ENCODE results near the gene EML2. TPM values are rescaled to one million over a fixed set of nuclear protein-coding genes. Genes with fewer than 3 reads are reported as not detected.

The EML2 gene
- total RNA-seq, 1 donor from 2014 or later, result 4.6 TPM

DNA sequence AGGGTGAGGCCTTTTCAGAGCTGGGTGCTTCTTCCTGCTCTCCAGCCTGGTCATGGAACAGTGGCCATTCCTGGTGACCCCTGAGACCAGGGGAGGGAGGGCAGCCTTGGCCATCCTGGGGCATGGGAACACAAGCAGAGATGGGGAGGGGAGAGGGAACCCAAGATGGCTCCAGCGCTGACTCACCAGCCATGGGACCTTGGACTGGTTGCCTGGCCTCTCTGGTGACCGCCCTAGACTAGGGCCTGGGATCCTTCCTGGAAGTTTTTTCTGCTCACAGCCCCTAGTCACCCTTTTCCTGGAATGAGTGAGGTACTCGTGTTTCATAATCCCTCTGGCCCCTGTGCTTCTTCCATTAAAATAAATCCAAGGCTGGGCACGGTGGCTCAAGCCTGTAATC is 51.3 kb downstream of the EML2 start:
- DNase-seq (ENCODE audit: low spot score), result no peak

DNA sequence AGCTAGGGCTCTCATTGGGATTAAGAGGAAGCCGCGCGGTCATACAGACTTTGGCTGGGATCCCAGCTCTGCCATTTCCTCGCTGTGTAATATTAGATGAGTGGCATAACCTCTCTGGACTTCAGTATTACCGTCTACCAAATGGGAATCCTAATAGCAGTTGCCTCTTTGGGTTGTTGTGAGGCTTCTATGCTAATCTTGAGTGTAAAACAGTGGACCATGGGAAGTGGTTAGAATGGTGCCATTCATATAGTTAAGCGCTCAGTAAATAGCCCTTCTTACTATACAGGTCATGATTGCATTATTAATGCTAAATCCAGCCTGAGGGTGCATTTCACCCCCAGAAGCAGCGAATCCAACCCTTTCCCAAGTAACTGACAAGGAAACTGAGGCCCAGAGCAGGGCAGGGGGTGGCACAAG is 54.0 kb downstream of the EML2 start:
- no peak for DNase-seq (ENCODE audit: low spot score)

DNA sequence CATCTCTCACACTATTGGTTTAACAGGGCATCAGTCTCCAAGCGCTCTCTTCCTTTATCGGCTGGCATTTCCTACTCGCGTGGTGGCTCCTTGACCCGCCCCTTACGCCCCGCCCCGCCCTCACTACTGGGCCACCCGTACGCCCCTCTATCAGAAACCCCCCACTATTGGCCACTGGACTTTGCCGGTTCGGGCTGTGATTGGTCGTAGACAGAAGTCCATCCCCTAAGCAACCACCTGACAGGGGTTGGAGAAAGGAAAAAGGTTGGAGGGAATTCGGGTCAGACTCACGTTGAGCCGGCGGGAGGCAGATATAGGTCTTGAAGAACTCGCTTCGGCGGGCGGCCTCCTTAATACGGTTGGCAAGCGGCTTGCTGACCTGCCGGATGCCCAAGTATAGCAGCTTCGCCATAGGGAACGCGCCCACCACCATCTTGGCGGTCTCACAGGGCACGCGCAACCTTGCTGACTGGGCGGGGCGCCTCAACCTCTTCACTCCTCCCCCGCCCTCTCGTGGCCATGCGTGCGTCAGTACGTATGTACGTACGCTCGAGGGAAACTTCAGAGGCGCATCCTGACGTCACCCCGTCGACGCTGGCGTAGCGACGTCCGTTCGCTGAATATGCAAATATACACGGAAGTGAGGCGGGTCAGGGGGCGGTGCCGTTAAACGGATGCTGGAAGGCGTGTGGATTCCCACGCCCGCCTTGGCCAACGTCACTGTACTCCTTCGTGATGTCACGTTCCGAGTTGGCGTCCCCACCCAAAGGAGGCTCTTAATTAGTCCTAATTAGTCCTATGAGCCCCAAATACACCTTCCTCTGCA is 54.7 kb downstream of the EML2 start, which contains the start of gene OPA3:
TSS of gene OPA3 (minus strand) at position 471 of the 826 bp plus-strand sequence. CDS start at position 433, 38 bp downstream.
- peak; percentile 100 for DNase-seq (ENCODE audit: low spot score)

DNA sequence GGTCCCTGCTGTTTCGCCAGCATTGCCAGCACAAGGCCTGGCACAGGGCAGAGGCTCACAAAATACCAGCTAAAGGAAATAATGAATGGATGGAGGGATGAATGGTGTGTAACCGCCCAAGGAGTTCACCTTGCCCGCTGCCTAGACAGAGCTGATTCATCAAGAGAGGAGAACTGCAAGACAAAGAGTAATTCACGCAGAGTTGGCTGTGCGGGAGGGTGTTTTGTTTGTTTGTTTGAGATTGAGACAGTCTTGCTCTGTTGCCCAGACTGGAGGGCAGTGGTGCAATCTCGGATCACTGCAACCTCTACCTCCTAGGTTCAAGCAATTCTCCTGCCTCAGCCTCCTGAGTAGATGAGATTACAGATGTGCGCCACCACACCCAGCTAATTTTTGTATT is 57.6 kb downstream of the EML2 start:
- no peak for DNase-seq (ENCODE audit: low spot score)

DNA sequence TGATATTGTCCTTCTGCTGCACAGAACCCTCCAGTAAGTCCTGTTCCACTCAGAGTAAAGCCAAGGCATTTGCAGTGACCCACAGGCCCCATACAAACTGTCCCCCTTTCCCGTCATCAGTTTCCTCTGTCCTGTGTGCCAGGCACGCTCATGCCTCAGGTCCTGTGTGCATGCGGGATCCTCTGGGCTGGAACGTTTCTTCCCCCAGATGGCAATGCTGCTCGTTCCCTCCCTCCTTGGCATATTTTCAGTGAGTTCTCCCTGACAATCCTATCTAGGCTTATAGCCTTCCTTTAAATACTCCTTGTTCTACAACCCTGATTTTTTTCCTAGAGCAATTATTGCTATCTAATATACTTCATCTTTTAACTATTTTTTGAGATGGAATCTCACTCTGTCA is 60.3 kb downstream of the EML2 start:
- peak; percentile 42 for DNase-seq (ENCODE audit: low spot score)

DNA sequence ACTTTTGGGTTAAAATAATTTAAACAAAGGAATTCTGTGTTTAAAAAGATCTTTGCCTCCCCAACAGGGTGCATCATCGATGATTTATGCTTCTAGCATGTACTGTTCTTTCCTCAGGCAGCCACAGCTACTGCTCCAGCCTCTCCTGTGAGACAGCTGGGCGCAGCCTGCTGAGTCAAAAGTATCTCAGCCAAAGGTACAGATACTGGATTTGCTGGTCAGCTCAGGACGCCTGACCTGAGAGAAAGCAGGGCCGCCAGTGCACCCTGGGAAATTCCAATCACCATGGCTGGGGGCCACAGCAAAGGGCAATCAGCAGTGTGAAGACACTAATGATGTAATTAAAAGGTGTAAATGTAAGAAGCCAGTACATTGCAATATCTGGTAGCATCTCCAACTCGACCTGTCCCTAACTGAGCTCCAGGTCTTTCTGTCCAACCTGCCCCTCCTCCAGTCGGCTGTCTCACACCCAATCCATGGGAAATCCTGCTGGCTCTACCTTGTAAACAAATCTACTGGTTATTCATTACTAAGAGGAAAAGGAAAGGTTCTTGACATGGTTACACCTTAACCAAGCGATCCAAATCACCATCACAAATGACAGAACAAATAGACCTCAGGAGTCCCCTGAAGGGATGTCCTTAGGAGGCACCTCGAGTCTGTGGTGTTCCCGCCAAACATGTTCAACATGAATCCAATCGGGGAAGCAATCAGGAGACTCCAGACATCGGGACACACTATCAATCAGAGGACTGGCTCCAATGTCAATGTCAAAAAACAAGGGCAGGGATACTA is 61.9 kb downstream of the EML2 start:
- DNase-seq (ENCODE audit: low spot score), result peak; percentile 70

DNA sequence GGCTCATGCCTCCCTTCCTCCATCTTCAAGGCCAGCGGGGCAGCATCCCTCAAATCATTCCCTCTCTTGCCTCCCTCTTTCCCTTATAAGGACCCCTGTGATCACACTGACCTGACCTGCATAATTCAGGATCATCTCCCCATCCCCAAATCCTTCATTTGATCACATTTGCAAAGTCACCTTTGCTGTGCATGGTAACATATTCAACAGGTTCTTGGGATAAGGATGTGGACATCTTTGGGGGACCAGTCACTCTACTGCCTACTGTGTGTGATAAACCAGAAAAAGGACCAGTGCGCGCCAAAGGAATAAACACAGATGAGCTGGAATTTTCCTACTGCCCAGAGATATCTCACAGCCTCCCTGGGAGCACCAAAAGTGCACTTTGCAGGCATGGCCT is 62.5 kb downstream of the EML2 start:
- no peak for DNase-seq (ENCODE audit: low spot score)

DNA sequence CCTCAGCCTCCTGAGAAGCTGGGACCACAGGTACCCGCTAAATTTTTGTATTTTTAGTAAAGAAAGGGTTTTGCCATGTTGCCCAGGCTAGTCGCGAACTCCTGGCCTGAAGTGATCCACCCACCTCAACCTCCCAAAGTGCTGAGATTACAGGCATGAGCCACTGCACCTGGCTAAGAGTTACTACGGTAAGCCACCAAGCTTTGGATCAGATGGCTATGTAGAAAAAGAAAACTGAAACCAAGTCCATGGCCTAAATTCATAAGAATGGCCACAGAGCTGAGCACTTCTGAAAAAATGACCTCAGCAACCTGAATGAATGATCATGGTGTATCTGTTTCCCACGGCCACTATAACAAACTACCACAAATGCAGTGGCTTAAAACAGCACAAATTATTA is 64.0 kb downstream of the EML2 start:
- no peak for DNase-seq (ENCODE audit: low spot score)

DNA sequence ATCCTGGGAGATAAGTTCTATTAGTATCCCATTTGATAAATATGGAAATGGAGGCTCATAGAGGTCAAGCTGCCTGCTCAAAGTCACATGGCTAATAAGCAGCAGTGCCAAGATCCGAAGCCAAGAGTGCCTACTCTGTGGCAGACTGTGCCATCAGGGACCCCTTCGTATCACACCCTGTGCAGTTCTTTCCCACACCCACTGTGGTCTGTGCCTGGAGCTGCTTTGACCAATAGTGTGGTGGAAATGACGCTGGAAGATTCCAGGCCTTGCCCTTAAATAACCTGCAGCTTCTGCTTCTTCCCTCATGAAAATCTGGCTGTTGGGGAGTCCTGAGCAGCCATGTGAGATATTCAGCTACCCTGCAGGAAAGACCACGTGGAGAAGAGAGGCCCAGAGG is 64.7 kb downstream of the EML2 start:
- DNase-seq (ENCODE audit: low spot score), result no peak

DNA sequence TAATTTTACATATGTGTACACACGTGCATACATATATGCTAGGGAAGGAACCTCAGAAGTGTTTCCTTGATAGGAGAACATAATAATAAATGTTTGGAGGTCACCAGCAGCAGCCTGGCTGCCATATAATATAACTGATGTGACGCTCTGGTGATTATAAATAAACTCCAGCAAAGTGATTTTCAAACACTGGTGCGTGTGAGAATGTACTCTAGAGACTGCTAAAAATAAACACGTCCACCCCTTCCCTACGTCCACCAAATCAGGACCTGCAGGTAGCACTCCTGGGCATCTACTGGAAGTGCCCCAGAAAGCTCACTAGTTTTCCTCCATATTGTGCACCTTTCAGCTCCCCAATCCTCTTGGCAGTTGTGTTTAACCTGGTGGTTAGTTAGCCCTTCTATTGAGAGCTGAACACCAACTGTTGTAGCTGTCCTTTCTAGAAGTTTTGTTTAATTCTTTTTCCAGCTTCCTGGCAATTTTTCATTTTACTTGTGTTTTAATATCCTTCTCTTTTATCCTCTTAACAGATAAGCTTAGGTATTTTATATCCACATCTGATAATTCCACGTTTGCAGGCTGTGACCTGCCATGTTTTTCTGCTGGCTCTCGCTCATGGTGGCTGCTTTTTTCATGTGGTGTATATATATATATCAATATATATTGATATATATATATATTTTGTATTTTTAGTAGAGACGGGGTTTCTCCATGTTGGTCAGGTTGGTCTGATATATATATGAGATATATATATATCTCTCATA is 67.6 kb downstream of the EML2 start:
- no peak for DNase-seq (ENCODE audit: low spot score)

DNA sequence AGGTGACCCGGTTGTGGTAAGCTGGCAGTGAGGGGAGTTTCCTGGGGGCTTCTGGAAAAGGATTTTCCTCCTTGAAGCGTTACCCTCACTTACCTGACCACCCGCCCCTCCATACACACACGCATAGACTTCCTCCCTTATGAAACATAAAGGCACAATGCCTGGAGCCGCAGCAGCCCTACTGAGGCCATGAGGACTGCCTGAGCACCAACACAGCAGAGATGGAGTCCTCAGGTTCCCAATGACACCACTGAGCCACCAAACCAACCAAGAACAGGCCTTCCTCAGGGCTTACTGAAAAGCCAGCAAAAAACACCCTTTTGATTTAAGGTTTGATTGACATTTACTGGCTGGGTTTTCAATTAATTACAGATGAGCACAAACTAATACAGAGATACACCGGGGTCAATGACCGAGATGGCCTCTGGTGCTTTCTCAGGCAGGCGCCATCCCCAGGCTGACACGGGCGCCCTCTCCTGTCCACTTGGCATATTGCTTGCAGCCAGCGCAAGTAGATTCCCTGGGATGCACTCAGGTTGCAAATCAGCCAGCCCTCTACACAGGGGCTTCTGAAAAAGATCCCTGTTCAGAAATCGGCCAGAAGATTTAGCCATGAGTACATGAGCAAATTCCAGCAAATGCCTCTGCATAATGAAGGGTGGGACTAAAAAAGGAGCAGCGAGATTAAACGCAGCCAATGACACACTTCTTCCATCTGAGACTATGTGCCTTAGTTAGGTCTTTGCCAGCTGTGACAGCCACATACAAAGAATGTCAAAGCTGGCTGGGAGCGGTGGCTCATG is 69.4 kb downstream of the EML2 start:
- no peak for DNase-seq (ENCODE audit: low spot score)

DNA sequence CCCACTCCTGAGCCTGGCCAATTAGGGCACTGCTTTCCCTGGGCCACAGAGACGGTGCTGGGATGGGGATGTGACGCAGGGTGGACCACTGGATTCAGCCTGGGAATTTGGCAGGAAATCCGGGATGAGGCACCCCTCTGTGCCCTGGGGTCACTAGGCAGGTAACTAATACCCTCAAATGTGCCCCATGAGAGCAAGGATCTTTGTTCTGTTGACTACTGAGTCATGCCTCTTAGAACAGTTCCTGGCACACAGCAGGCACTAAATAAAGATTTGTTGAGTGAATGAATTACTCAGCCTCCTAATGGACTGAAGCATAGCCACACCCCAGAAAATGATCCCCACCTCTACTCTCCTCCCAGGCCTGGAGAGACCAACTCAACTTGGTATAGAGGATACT is 70.5 kb downstream of the EML2 start:
- no peak for DNase-seq (ENCODE audit: low spot score)

DNA sequence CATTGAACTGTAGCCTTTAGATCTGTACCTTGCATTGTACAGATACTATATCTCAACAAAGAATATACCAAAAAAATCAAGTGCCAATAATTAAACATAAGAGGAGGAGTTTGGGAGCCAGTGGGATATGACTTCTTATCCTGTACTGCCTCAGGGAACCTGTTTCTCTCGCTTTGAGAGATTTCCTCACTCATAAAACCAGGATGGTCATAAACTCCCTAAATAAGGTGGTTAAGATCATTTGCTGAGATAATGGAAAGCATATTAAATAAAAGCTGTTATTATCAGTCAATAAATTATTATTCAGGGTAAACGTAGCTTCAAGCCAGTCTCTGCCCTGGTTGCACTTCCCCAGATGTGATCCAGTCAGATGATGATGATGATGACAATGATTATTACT is 71.6 kb downstream of the EML2 start:
- DNase-seq (ENCODE audit: low spot score), result no peak

DNA sequence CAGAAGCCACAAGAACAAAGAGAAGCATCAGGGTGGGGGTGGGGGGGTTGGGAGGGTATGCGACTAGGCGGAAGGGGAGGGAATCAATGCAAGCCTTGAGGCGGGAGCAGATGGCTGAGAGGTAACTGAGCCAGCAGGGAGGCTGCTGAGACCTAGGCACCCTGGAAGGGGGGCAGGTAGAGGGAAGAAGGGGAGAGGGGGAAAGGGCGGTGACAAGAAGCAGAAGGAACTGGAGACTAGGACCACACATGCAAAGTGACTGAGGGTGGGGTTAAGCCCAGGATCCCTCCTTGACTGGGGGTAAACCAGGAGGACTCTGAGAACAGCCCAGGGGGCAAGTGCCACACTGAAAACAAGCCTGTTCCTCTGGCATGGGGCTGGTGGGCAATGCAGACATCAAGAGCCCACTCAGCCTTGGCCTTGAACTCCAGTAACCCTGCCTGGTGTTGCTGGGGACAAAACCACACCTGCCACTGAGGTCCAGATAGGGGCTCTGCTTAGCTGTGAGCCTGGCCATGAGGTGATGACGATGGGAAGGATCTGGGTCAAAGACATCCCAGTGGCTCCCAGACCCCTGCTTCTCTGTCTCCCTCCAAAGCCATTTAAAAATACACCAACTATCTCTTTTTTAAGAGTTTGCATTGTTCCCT is 74.9 kb downstream of the EML2 start:
- DNase-seq (ENCODE audit: low spot score), result no peak

DNA sequence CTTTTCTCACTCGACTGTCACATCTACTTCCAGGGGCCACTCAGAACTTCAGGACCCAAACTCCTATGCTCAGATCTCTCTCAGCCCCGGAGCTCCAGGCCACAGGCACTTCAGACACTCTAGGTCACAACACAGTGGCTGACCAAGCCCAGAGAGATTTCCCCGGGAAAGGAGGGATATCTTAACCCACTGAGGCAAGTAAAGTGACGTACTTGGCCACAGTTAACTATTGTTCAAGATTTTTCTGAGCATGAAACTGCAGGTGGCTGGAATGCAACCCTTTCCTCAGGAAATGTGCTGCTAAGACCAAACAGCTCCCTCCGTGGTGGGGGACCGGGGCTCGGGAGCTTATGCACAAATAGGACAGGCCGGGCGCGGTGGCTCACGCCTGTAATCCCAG is 78.5 kb downstream of the EML2 start:
- no peak for DNase-seq (ENCODE audit: low spot score)

DNA sequence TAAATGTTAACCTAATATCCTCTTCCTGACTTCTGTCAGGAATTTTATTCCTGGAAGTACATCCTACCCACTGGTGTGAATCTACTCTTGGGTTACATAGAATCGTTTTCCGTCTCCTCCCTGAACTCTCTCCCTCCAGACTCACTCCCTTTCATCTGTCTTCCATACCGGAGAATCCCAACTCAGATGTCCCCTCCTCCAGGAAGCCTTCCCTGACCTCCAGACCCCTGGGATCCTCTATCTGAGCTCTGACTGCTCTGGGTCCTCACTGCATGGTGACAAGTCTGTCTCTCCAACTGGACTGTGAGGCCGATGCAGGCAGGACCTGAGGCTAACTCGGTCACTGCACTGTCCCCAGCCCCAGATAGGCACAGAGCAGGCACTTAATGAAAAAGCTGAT is 79.2 kb downstream of the EML2 start:
- no peak for DNase-seq (ENCODE audit: low spot score)
